Embryonic facial prominence (tissue), 1 donor: ENCODE results near the gene PRSS22.

Experiments used
- DNase-seq: peaks from one replicate; pipeline ENCODE4 v3.0.0-alpha.2; 2016; ENCODE audit errors: extremely low spot score

The PRSS22 gene

GRCh38 chr16:2852731-2853507 is 5.1 kb downstream of the PRSS22 start:
- DNase-seq, result no peak

GRCh38 chr16:2852003-2852730 is 5.8 kb downstream of the PRSS22 start:
- no peak for DNase-seq

- no peak for DNase-seq
Observed at GRCh38 chr16:2848933-2849725, 8.8 kb downstream of the PRSS22 start.

GRCh38 chr16:2846511-2847310 is 11.3 kb downstream of the PRSS22 start:
- no peak for DNase-seq

GRCh38 chr16:2845116-2845515 is 12.9 kb downstream of the PRSS22 start:
- no peak for DNase-seq

- no peak for DNase-seq
Observed at GRCh38 chr16:2843526-2843925, 14.4 kb downstream of the PRSS22 start.

GRCh38 chr16:2842340-2843000 is 15.5 kb downstream of the PRSS22 start:
- no peak for DNase-seq

GRCh38 chr16:2841606-2842339 is 16.2 kb downstream of the PRSS22 start:
- no peak for DNase-seq

GRCh38 chr16:2840914-2841313 is 17.1 kb downstream of the PRSS22 start:
- no peak for DNase-seq

GRCh38 chr16:2839650-2840450 is 18.1 kb downstream of the PRSS22 start:
- DNase-seq, result no peak

GRCh38 chr16:2838928-2839327 is 19.0 kb downstream of the PRSS22 start:
- DNase-seq, result no peak

GRCh38 chr16:2836646-2837508 is 21.1 kb downstream of the PRSS22 start:
- DNase-seq, result no peak

- no peak for DNase-seq
Observed at GRCh38 chr16:2835638-2836493, 22.1 kb downstream of the PRSS22 start.

- no peak for DNase-seq
Observed at GRCh38 chr16:2834968-2835367, 23.0 kb downstream of the PRSS22 start.

- DNase-seq, result no peak
Observed at GRCh38 chr16:2833776-2834175, 24.2 kb downstream of the PRSS22 start.

GRCh38 chr16:2831203-2831602 is 26.8 kb downstream of the PRSS22 start:
- DNase-seq, result no peak

- DNase-seq, result no peak
Observed at GRCh38 chr16:2830355-2830695, 27.6 kb downstream of the PRSS22 start.
